ENCODE data around the gene KCNIP1.

- TF ChIP-seq POLR2AphosphoS5 (IDR thresholded peaks at IDR 0.05), result no peak
- no peak for TF ChIP-seq CTCF (IDR thresholded peaks at IDR 0.05)
Observed at GRCh38 chr5:170508660-170509347, 5.0 kb downstream of the KCNIP1 start.
